Measurements from ENCODE around the gene ASTL.

DNA sequence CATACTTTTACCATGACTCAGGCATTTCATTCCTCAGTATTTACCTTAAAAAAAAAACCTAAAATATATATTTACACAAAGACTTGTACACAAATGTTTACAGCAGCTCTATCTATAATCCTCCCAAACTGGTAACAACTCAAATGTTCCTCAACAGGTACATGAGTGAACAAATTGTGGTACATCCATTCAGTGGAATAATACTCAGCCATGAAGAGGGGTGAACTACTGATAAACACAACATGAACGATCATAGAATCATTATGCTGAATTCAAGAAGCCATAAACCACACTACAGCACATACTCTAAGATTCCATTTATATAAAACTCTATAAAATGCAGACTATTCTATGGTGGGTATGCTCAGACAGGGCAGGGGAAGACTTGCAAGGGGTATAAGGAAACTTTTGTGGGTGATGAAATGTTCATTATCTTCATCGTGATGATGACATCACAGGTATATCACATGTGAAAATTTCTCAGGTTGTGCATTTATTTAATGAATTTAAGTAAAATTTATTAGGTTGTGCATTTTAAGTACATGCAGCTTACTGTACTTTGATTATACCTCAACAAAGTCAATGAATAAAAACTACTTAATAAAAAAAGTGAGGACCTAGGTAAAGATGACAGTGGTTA, 31.7 kb upstream of the ASTL start:
- TF ChIP-seq, protein P1, sequence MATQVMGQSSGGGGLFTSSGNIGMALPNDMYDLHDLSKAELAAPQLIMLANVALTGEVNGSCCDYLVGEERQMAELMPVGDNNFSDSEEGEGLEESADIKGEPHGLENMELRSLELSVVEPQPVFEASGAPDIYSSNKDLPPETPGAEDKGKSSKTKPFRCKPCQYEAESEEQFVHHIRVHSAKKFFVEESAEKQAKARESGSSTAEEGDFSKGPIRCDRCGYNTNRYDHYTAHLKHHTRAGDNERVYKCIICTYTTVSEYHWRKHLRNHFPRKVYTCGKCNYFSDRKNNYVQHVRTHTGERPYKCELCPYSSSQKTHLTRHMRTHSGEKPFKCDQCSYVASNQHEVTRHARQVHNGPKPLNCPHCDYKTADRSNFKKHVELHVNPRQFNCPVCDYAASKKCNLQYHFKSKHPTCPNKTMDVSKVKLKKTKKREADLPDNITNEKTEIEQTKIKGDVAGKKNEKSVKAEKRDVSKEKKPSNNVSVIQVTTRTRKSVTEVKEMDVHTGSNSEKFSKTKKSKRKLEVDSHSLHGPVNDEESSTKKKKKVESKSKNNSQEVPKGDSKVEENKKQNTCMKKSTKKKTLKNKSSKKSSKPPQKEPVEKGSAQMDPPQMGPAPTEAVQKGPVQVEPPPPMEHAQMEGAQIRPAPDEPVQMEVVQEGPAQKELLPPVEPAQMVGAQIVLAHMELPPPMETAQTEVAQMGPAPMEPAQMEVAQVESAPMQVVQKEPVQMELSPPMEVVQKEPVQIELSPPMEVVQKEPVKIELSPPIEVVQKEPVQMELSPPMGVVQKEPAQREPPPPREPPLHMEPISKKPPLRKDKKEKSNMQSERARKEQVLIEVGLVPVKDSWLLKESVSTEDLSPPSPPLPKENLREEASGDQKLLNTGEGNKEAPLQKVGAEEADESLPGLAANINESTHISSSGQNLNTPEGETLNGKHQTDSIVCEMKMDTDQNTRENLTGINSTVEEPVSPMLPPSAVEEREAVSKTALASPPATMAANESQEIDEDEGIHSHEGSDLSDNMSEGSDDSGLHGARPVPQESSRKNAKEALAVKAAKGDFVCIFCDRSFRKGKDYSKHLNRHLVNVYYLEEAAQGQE (IDR thresholded peaks at IDR 0.05; ENCODE audit: insufficient read depth in 1 of 2, low read depth in 2 of 2, low read length in 1 of 2): no peak
- TF ChIP-seq, protein P2, sequence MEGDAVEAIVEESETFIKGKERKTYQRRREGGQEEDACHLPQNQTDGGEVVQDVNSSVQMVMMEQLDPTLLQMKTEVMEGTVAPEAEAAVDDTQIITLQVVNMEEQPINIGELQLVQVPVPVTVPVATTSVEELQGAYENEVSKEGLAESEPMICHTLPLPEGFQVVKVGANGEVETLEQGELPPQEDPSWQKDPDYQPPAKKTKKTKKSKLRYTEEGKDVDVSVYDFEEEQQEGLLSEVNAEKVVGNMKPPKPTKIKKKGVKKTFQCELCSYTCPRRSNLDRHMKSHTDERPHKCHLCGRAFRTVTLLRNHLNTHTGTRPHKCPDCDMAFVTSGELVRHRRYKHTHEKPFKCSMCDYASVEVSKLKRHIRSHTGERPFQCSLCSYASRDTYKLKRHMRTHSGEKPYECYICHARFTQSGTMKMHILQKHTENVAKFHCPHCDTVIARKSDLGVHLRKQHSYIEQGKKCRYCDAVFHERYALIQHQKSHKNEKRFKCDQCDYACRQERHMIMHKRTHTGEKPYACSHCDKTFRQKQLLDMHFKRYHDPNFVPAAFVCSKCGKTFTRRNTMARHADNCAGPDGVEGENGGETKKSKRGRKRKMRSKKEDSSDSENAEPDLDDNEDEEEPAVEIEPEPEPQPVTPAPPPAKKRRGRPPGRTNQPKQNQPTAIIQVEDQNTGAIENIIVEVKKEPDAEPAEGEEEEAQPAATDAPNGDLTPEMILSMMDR (IDR thresholded peaks at IDR 0.05): no peak

All from Panc1 (cell line).